OCI-LY1 (cell line): ENCODE measurements around the gene FNIP1.

Experiments used
- CTCF ChIP-seq: fragments of 200-600 bp; sonication (generic), shearing (Covaris generic); IDR thresholded peaks from 2 replicates; pipeline ENCODE4 v1.5.1; 2017; ENCODE audit warnings: mild to moderate bottlenecking, antibody characterized with exemption, low read length, moderate library complexity, mixed read lengths
- EZH2 ChIP-seq: fragments of 200-600 bp; sonication (generic), shearing (Covaris generic); IDR thresholded peaks from 2 replicates; pipeline ENCODE4 v1.8.0; 2017; ENCODE audit warnings: borderline replicate concordance, mixed run types, mild to moderate bottlenecking, antibody characterized with exemption, low read length, moderate library complexity, mixed read lengths

DNA sequence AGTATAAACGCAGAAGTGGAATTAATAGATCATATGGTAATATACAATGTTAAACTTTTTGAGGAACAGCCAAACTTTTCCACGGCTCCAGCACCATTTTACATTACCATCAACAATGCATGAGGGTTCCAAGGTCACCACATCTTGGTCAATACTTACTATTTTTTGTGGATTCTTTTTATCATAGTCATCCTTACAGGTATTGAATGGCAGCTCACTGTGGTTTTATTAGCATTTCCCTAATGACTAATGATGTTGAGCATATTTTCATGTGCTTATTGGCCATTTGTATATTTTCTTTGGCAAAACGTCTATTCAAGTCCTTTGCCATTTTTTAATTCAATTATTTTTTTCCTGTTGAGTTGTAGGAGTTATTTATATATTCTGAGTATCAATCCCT, 147.7 kb downstream of the FNIP1 start:
- TF ChIP-seq EZH2 (no peak), CTCF (no peak)
